Fibroblast of skin of right quadriceps (primary cell): ENCODE results near the gene RAPGEF5.

Source experiments
- DNase-seq: peaks from one replicate; pipeline ENCODE4 v3.0.0-alpha.2; 2013

The RAPGEF5 gene

DNA sequence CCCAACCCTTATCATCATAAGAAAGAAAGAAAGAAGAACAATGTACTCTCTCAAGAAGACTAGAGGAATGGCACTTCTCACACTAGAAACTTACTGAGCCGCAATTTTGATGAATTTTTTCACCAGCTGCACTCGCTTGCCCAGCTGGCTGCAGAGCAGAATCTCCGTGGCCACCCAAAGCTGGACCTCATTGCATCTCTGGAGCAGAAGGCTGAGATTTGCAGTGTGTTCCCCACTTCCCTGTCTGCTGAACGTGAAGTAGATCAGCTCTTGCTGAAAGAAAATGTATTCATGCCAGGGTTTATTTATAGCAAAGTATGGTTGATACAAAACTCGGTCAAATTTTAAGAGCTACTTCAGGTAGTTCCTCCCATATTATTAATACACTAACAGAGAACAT lies 212.0 kb downstream of the RAPGEF5 start:
- no peak for DNase-seq

DNA sequence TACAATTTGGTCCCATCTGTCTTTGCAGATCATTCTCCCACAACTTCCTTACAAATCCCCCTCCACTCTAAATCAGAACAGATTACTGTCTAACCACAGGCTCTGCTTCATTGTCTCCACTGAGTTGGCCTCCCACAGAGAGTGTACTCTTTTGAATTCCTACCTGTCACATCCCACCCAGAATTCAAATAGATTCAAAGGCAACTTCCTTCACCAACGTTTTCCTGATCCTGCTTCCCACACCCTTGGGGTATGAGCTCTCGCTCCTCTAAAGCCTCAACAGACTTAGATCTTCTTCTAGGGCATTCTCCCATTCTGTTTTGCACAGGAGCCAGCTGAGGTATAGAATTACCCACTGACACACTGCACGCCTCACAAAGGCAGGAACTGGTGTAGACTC lies 213.5 kb downstream of the RAPGEF5 start:
- no peak for DNase-seq

DNA sequence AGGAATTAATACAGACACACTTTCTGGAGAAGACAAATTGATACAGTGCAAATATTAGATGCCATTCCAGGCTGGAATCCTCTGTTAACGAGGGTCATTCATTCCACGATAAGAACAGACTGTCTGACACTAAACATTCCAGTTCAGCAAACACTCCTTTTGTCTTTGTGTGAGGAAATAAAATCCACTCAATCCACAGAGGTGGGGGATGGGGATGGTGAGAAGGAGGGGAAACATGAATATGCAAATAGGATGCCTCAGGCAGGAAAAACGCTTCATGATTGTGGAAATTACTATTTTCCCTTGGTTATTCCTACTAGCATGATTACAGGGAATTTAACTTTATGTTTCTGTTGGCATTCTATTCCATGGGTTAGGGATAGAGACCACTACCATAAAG lies 214.4 kb downstream of the RAPGEF5 start:
- no peak for DNase-seq

DNA sequence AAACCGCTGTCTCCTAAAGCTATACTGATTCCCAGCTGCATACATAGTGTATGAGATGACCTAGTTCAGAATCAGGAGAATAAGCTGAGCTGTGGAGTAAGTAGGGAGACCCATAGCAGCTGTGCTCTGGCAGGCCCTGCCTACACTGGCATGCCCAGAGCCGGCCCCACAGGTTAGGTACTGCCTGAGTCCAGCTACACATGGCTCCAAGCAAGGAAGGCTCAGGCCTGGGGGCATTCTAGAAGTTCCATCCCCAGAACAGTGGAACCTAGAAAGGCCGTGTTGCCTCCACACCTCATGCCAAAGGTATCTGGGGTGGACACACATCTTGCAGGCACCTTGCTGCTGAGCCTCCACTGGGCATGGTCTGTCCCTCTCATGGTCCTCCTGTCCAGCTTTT lies 215.6 kb downstream of the RAPGEF5 start:
- no peak for DNase-seq

DNA sequence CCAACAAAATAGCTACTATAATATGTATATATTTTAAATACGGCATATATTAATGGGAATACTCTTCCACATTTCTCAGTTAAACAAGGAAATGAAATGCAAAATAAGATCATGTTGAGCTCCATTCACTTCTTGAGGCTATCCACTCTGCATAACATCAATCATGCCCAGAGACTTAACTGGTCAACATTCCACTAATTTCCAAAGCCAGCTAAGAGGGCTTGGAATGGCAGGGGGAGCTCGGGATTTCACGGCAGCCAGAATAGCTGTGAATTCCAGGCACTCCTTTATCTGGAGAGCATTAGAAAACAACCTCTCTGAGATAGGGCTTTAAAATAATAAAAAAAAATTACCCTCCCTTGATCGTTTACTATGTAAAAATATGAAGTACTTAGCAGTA lies 216.4 kb downstream of the RAPGEF5 start:
- DNase-seq = peak; percentile 7

DNA sequence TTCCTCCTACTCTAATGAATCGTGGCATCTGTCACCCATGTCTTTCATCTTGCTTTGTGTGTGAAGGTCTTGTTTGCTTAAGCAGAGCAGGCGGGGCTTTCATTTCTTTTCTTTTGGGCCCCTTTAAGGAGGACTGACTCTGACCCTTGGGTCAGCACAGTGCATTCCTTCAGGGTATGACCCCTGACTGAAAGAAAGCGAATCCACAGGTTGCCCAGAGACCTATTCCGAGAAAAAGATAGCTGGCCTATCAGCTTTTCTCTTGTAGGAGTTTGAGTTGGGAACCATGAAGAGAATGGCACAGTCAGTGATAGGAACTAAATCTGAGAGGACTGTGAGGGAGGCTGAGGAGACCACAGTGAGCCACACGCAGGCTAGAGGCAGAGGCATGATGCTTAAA lies 218.1 kb downstream of the RAPGEF5 start:
- no peak for DNase-seq

DNA sequence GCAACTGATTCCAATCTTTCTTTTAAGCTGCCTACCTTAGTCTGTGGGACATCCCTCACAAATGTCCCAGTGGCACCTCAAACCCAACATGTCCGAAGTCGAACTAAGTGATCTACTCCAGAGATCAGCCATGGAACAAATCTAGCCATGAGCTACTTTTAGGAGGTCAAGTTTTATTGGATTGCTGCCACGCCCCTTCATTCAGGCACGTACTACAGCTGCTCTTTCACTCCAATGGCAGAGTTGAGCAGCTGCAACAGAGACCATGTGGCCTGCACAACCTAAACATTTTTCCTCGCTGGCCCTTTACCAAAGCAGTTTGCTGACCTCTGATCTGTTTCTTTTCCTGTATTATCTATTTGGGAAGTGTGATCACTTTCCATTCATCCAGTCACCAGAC lies 218.8 kb downstream of the RAPGEF5 start:
- no peak for DNase-seq

DNA sequence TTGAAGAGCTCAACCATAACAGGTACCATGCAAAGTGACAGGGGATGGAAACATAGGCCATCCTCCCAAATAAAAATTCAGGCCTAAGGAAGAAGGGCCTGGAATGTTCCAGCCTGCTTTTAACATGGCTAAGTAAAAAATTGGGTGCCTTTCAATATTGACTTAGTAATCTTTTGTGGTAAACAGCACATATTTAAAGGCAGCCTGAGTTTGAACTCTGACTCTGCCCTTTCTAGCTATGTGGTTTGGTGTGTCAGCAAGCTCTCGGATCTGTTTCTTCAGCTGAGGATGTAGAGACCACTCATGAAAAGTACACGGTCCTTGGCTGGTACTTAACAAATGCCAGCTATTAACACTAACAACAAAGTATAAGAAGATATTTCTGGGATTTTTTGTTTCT lies 219.5 kb downstream of the RAPGEF5 start:
- peak; percentile 19 for DNase-seq

DNA sequence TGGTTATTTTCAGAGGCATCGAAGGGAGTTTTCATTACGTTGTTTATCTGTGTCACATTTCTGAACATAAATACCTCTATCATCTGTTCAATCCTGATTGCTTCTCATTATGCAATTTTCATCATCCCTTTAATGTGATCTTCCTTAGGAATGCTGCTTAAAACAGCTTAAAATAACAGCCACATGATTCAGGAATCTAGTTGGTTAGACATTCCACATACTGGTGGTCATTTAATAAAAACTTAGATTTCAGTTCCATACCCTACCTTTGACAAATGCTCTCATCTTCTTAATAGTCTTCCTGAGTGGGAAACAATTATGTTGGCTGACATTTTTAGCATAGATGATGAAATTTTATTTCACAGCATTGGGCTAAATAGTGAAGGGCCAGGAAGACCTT lies 219.9 kb downstream of the RAPGEF5 start:
- DNase-seq = peak; percentile 48

DNA sequence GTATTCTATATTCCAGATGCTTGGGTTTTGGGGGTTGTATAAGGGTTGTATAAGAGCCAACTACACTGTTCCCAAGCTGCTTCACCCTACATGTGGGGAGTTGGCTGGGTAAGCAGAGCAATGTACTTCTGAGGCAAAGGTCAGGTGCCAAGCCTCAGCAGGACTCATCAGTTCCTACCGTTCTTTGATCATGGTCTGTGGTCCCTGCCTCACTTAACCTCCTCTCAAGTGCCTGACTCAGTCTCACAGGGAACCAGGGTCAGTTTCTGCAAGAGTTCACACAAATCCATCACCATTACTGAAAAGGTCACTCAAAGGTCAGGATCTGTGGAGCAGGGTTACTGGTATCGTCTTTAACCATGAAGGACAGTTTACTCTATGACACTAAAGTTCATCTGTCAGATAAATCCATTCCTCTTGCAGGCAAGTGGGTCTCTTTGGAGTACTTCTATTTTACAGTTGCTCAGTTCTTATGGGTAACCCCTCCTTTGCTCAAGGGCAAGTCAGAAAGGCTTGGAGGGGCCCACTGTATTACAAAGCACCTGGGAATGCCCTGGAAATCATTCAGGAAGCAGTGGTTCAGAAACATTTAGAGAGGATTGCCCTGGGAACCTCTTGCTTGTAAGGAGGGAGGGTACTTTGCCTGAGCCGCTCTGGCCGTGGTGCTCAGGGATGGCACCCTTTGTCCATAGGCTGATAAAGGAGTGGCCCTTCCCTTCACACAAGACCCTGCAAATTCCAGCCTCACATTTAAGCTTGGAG lies 227.0 kb downstream of the RAPGEF5 start:
- DNase-seq = no peak

DNA sequence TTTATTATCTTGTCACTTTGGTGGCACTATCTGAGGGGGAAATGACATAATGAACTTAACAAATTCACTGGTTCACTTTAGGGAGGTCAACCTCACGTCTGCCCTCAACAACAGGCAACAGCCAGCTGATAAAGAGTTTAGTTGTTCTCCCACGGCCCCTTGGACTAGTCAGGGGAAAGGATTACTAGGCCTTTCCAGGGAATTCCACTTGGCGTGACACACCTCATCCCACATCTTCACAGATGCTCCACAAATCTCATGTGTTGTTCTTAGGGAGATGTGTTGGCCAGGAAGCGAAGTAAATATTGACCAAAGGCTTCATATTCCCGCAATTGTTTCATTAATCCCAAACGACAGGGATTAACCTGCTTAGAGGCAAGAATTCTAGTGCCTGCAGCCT lies 227.8 kb downstream of the RAPGEF5 start:
- DNase-seq = no peak

DNA sequence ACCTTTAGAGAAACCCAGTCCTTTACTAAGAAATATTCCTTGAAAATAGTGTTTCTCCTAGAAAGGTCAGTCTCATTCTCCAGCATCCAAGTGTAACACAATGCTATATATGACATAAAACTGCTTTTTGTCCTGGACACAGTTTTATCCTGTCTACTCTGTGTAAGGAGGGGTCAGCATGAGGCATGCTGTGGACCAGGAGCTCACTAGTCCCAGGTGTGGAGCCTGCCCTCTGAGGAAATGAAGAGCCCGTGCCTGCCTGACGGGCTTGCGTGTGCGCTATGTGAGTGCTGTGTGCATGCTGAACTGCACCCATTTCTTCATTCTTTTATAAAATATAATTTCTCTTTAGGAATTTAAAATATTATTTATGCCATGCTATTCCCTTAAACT lies 228.4 kb downstream of the RAPGEF5 start:
- DNase-seq = no peak

DNA sequence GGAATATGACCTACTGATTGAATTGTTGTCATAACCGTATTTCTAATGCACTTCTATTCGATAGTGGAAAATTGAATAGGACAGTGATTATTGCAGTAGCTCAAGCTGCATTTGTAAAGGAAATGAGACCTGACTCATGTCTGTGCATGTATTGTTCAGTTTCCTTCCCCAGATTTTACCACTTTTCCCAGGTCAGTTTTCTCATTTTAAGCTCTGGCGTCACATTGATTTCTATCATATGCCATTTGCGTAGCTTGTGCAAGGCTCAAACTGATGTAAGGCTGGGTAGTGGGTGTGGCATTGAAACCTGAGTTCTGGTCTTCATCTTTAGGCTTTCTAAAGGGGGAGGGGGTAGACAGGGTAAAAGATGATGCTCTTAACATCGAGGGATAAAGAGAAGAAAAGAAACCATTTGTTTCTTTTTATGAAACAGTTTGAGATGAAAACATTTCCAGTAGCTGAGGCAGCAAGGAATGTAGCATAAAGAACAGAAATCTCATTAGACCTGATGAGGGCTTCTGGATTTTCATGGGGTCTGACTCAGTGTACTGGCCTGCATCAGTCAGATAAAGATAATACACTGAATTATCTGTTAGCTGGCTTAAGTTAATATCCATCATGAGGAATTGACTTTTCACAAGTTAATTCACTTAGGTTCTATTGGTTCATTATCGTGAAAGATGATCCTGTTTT lies 229.0 kb downstream of the RAPGEF5 start:
- DNase-seq = no peak

DNA sequence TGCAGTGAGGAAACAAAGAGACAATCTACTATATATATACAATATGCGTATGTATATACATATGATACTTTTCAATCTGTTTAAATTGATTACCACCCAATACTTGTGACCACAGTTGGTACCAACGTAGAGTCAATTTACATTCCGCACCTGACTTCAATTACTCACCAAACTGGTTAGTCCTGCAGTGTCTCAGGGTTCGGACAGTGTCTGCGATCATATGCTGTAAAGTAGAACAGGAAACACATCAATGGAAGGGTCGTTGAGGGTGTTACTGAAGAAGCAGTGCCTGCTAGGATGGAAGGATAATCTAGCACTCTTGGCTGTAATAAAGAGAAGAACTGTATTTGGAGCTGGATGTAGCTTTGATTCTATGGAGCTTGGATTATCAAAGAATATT lies 231.5 kb downstream of the RAPGEF5 start:
- no peak for DNase-seq

DNA sequence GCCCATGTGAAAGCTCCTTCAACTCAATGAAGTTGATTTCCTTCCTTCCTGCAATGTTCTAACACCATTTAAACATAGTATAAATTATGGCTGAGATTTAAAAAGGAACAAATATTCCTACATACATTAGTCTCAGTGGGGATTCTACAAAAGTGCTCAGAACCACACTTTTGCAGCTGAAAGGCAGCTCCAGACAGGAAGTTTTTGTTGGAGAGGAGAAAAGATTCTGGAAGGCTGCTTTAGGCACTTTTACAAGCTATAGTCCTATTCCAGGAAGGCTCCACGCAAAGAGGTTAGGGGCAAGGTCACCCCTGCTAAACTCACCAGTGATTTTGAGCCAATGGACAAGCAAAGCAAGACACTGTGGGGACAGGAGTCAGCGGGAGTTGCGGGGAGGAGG lies 232.0 kb downstream of the RAPGEF5 start:
- no peak for DNase-seq

DNA sequence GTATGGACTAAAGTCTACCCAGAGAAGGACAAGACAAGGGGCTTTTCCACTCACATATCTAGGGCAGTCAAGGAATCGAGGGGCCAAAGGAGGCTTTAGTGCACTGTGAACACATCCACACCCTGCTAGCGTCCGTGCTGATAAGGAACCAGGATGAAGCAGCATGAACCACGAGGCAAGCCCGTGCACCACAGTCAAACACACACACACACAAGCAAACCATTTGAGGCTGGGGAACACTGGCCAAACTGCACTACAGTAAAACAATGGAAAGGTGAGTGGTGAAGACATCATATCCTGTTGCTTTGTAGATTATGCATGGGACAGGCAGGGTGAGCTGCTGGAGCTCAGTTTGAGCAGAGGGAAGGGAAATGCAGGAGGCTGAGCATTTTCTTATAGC lies 233.8 kb downstream of the RAPGEF5 start:
- DNase-seq = no peak

DNA sequence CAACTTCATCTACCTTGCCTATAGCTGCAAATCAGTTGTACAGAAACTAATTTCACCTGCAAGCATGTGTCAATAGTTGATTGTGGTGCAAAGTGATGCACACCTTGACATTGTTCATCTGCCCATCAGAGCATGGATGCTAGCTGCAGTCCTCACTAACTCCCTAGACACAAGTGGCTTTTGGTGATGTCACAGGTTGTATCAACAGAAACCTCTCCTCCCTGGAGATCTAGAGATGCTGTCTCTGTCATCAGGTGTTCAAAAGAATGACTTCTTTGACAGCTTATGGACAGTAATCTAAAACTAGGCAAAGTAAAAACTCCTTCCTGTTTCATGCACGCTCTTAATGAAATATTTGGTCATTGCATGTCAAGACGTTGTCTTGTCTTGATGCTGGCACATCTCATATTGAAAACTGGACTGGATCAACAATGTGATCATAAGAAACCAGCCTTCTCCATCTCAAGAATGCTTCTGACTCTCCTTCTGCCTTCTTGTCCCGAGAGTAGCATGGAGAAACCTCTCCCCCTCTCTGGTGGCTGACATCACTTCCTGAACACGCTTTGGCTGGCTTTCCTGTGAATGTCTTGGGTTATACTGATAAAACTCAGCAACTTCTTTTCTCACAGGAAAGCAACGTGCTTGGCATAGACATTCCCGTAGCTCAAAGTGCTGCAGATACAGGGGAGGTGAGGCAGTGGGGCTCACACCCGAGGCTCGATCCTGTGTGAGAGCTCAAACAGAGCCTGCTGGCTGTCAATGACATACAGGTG lies 235.1 kb downstream of the RAPGEF5 start:
- no peak for DNase-seq

DNA sequence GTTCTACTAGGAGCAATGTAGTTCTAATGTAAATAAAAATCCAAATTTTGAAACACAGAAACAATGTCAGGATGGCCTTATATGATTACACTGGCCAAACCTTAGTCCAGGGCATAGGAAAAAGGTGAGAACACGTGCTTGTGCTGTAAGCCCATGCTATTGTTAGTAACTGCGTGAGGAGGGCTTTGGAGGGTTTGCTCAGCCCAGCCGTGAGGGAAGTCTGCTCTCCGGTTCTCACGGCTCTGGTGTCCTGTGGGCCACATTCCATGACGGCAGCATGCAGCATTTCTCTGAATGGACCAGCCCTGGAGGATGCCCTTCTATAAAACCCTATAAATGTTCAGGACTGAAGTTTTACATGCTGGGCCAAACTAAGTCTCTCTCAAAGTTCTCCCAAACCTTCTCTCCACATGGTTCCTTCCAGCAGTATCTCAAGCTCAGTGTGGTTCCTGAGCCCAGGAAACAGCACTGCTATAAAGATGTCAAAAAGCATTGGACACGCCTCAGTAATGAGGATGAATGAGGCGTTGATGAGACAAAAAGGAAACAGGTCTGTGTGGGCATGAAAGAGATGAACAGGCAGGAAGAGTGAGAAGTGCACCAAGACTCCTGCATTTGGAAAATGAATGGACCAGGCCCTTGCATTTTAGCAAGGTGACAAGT lies 236.4 kb downstream of the RAPGEF5 start:
- no peak for DNase-seq

DNA sequence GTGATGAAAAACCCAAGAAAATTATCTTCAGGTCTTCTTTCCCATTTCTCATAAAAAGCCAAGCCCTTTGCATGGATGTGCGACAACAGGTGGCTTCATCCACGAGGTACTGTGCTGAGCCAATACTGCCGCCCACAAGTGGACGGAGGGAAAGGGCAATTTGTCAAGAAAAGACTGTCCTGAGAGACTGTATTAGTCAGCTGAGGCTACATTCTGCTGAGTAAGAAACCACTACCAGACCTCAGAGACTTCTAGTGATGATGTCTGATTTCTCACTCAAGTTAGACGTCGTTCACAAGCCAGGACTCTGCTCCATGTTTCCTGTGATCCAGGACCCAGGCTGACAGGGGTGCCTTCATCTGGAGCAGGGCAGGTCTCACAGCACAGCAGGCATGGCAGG lies 239.7 kb downstream of the RAPGEF5 start:
- DNase-seq = no peak

DNA sequence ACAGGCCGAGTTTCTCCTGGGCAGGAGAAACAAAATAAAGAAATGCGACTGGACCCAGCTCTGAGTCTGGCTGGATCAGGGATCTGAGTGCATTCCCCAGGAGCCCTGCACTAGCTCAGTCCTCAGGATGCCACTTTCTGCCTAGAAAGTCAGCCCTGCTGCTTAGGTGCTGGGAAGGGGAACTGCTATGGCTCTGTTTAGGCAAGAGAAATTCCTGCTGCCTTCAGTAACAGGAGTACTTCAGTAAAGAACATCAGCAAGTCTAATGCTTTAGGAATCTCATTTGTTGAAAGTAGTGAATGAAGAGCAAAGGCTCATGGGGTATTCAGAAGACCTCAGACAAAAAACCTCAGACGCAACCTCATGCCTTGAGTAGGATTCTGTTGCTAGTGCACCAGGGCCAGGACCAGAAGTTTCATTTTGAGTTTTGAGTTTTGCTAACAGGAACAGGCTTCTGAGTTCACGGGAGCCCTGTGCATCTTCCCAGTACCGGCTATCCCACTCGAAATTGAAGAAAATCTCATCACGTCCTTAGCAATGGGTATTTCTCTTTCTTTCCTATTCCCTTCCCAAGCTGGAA lies 240.4 kb downstream of the RAPGEF5 start:
- DNase-seq = no peak

DNA sequence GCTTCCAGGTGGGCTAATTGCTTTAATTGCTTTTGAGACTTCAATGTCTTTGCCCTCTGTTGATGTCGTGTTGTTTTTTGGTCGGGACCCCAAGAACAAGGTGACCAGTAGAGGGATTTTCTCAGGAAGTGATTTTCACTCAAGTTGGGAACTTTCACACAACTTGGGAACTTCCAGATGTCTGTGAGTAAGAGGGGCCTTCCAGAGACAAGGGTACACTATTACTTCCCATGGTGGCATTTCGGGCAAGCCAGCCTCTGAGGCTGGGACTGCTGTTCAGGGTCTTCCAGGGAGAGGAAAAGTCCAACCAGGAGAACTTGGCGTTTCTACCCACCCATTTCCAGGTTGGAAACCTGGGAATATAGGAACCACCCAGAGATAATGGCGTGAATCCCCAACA lies 241.3 kb downstream of the RAPGEF5 start:
- DNase-seq = no peak

DNA sequence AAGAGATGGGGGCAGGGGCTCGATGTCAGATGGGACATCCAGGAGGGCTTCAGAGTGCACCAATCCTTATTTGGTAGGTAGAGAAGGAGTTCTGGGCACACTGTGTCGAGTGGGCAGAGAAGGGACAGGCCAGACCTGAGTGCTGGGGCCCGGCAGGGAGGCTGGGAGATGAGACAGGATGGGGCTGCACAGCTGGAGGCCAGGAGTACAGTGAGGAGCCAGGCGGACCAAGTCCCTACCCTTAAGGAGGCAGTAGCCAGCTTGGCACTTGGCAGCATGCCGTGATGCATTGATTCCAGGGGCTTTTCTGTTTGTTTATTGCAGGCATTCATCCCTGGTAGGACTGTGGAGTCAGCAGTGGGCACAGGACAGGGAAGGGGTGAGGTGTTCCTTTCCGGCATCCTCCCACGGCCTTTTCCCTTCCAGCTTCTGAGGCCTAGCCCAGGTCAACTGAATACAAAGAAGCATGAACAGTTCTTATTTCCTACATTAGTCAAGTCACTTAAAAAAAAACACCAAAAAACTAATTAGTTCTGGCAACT lies 242.4 kb downstream of the RAPGEF5 start:
- no peak for DNase-seq

DNA sequence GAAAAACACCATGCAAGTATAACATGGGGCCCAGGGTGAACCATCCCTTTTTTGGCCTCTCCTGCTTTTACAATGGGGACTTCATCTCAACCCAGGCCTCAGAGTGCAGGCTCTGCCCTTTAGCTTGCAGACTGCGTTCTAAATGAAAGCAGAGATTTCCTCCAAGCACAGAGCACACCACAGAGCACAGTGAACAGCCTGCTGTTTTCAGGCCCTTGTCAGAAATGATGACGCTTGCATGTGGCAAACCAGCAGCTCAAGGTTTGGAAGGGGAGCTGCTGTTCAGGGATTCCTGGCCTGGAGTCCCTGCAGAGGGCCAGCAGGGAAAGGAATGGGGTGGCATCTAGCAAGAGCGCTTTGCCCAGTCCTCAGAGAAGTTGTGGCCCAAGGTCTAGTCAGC lies 243.9 kb downstream of the RAPGEF5 start:
- DNase-seq = no peak
